Epithelial cell of proximal tubule (primary cell): ENCODE measurements around the gene C10orf90. TPM values are rescaled to one million over a fixed set of nuclear protein-coding genes. Genes with fewer than 3 reads are reported as not detected.

ENCODE experiments used
- DNase-seq: peaks from one replicate; pipeline ENCODE4 v3.0.0-alpha.2; 2011; ENCODE audit warnings: low read depth
- H3K4me3 ChIP-seq: 2 replicates; pipeline ENCODE4 v1.5.1; 2011; ENCODE audit warnings: low read depth, mild to moderate bottlenecking, low read length
- CTCF ChIP-seq: conservative IDR thresholded peaks from 2 replicates; pipeline ENCODE4 v1.5.1; 2012; ENCODE audit warnings: low read depth, mild to moderate bottlenecking, low read length
- total RNA-seq: library from RNA; depleted of rRNA; stranded (reverse); fragments of >200 nt; gene quantifications from 2 replicates; pipeline ENCODE4 v1.2.3, GENCODE V29; 2015

C10orf90 gene
- not detected in 2 replicates for total RNA-seq

- DNase-seq, result no peak
- H3K4me3 ChIP-seq, result no peak within 1 kb of the TSS
- no peak for TF ChIP-seq CTCF
Measured at GRCh38 chr10:126670056-126670894, at the start of gene C10orf90. TSS of gene C10orf90 (minus strand) at chr10:126670693. CDS start at chr10:126670480, 213 bp downstream.

- TF ChIP-seq CTCF, result no peak
- no peak for DNase-seq
- no peak overlapping the region for H3K4me3 ChIP-seq
Measured at GRCh38 chr10:126716366-126716765, 45.9 kb upstream of the C10orf90 start.

- no peak overlapping the region for H3K4me3 ChIP-seq
- no peak for TF ChIP-seq CTCF
- DNase-seq, result no peak
Measured at GRCh38 chr10:126713594-126713993, 43.1 kb upstream of the C10orf90 start.

- no peak for DNase-seq
- no peak overlapping the region for H3K4me3 ChIP-seq
- no peak for TF ChIP-seq CTCF
Measured at GRCh38 chr10:126712681-126713080, 42.2 kb upstream of the C10orf90 start.

GRCh38 chr10:126705951-126706565 is 35.6 kb upstream of the C10orf90 start:
- no peak overlapping the region for H3K4me3 ChIP-seq
- no peak for TF ChIP-seq CTCF
- DNase-seq, result no peak

GRCh38 chr10:126705131-126705530 is 34.6 kb upstream of the C10orf90 start:
- no peak for DNase-seq
- no peak for TF ChIP-seq CTCF
- no peak overlapping the region for H3K4me3 ChIP-seq

- DNase-seq, result no peak
- no peak for TF ChIP-seq CTCF
- no peak overlapping the region for H3K4me3 ChIP-seq
Measured at GRCh38 chr10:126704649-126705048, 34.2 kb upstream of the C10orf90 start.
